NT2/D1 (cell line): ENCODE results near the gene TCHP.
"Not testable (repeated sequence)": the region's sequence is repeated elsewhere in the genome, so short reads cannot be mapped to it uniquely, and the experiment has no call there.

ENCODE experiments used
- DNase-seq: peaks from one replicate; pipeline ENCODE4 v3.0.0-alpha.2; 2011; ENCODE audit warnings: low read depth, low spot score
- H3K27me3 ChIP-seq: 2 replicates; pipeline ENCODE4 v1.6.0; 2011; ENCODE audit warnings: mild to moderate bottlenecking; ENCODE audit not compliant: insufficient read length, insufficient read depth
- H3K36me3 ChIP-seq: 2 replicates; pipeline ENCODE4 v1.6.1; 2011; ENCODE audit warnings: mild to moderate bottlenecking, low read length, mixed read lengths; ENCODE audit not compliant: insufficient read depth, insufficient read length
- H3K4me1 ChIP-seq: 2 replicates; pipeline ENCODE4 v1.5.1; 2011; ENCODE audit not compliant: insufficient read depth, insufficient read length
- H3K4me3 ChIP-seq: 2 replicates; pipeline ENCODE4 v1.5.1; 2011; ENCODE audit warnings: low read depth; ENCODE audit not compliant: insufficient read length
- H3K9ac ChIP-seq: 2 replicates; pipeline ENCODE4 v1.6.0; 2011; ENCODE audit warnings: low read depth; ENCODE audit not compliant: insufficient read length
- H3K9me3 ChIP-seq: 2 replicates; pipeline ENCODE4 v1.5.1; 2011; ENCODE audit warnings: mild to moderate bottlenecking, low read length; ENCODE audit not compliant: insufficient read depth
- SUZ12 ChIP-seq: IDR thresholded peaks from 2 replicates; pipeline ENCODE4 v1.6.1; 2011; ENCODE audit not compliant: insufficient read length, insufficient read depth; ENCODE audit errors: extremely low read depth
- YY1 ChIP-seq: IDR thresholded peaks from 2 replicates; pipeline ENCODE4 v1.6.1; 2011; ENCODE audit not compliant: insufficient read length, insufficient read depth
- ZNF274 ChIP-seq: IDR thresholded peaks from 2 replicates; pipeline ENCODE4 v1.6.1; 2011; ENCODE audit warnings: mild to moderate bottlenecking, low read depth, low read length

Gene TCHP, protein sequence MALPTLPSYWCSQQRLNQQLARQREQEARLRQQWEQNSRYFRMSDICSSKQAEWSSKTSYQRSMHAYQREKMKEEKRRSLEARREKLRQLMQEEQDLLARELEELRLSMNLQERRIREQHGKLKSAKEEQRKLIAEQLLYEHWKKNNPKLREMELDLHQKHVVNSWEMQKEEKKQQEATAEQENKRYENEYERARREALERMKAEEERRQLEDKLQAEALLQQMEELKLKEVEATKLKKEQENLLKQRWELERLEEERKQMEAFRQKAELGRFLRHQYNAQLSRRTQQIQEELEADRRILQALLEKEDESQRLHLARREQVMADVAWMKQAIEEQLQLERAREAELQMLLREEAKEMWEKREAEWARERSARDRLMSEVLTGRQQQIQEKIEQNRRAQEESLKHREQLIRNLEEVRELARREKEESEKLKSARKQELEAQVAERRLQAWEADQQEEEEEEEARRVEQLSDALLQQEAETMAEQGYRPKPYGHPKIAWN

DNA sequence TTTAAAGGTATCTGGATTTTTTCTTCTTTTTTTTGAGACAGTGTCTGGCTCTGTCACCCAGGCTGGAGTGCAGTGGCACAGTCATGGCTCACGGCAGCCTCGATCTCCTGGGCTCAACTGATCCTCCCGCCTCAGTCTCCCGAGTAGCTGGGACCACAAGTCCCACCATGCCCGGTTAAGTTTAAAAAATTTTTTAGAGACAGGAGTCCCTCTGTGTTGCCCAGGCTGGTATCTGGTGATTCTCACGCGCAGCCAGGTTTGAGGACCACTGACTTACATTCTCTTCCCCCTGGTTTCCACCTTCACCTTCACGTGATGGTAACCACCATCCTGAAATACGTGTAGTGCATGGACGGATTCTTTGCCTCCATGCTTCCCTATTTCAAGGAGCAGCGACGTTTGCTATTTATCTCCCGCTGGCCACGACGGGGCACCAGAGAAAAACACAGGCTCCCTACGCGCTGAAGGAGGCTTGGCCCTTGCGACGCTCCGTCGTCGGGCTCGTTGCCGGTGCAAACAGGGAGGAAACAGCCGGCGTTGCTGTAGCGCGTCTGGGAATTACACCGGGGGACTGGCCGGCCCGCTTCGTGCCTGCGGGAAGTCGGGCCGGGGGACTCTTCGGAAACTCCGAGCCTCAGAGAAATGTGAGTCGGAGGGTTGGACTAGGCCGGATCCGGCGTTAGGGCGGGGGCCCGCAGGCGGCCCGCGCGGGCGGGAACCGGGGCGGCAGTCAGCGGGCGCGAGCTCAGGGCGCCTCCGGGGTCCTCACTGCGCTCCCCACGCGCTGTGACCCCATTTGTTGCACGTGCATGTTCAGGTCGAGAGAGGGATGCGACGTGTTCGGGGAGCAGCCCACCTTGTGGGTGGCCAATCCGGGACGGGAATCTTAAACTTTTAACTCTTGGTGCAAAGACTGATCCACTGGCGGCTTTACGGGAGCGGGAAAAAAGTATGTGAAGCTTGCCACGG is at the start of gene TCHP:
TSS of gene TCHP (plus strand) at position 492 of the 969 bp plus-strand sequence. CDS start 2,753 bp downstream, outside the sequence.
- H3K9ac ChIP-seq, result peak within 1 kb of the TSS; percentile 86

DNA sequence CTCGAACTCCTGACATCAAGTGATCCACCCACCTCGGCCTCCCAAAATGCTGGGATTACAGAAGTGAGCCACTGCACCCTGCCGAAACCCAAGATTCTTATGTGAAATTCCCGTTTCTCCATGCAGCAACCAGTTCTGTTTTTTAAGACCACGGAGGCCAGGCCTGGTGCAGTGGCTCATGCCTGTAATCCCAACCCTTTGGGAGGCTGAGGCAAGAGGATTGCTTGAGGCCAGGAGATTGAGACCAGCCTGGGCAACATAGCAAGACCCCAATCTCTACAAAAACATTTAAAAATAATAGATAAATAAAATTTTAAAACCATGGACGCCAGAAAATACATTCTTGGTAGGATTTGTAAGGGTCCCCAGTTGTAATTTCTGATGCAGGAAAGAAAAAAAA is 49.6 kb upstream of the TCHP start:
- not testable (repeated sequence) for DNase-seq, H3K4me3 ChIP-seq, H3K4me1 ChIP-seq, H3K9me3 ChIP-seq, H3K27me3 ChIP-seq, H3K9ac ChIP-seq
- H3K36me3 ChIP-seq, result peaks cover 26% of the 10 kb centered on the region

More for the DNA sequence above, at the start of gene TCHP:
- peak; percentile 64 for DNase-seq
- H3K36me3 ChIP-seq, result peaks cover 24% of the 10 kb centered on the region
- peak within 1 kb of the TSS; percentile 78 for H3K4me3 ChIP-seq
- TF ChIP-seq SUZ12 (no peak), ZNF274 (no peak), YY1 (no peak)
- H3K9me3 ChIP-seq, result no peaks in the 10 kb centered on the region
- H3K4me1 ChIP-seq, result peaks cover 3% of the 10 kb centered on the region
- peaks cover 78% of the 10 kb centered on the region for H3K27me3 ChIP-seq

DNA sequence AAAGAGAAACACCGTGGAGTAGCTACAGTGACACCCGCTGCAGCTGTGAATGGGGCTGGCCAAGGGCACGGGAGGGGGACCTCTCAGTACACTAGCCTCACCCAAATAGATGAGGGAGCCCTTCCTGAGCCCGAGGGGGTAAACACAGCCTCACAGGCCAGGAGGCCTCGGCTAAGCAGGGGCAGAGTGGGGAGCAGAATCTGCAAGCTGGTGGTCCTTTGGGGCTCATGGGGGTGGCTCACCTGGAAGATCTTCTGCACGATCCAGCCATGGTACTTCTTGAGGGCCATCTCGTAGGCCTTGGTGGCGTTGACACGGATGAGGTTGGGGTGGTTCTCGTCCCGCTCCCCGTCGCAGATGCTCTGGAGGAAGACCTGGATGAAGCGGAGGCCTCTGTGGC is 44.7 kb upstream of the TCHP start:
- no peak for DNase-seq
- peaks cover 56% of the 10 kb centered on the region for H3K36me3 ChIP-seq
- TF ChIP-seq YY1 (no peak), ZNF274 (no peak), SUZ12 (no peak)
- no peaks in the 10 kb centered on the region for H3K4me1 ChIP-seq
- no peak overlapping the region for H3K9ac ChIP-seq
- H3K9me3 ChIP-seq, result no peaks in the 10 kb centered on the region
- no peak overlapping the region for H3K4me3 ChIP-seq
- H3K27me3 ChIP-seq, result no peaks in the 10 kb centered on the region

- Histone ChIP-seq H3K36me3 (peaks cover 55% of the 10 kb centered on the region), H3K27me3 (no peaks in the 10 kb centered on the region), H3K9me3 (no peaks in the 10 kb centered on the region), H3K4me1 (no peaks in the 10 kb centered on the region), H3K4me3 (no peak overlapping the region), H3K9ac (no peak overlapping the region)
- TF ChIP-seq ZNF274, result no peak
- no peak for TF ChIP-seq SUZ12
- TF ChIP-seq YY1, result no peak
- no peak for DNase-seq
Measured at GRCh38 chr12:109857715-109858114, 42.4 kb upstream of the TCHP start.

DNA sequence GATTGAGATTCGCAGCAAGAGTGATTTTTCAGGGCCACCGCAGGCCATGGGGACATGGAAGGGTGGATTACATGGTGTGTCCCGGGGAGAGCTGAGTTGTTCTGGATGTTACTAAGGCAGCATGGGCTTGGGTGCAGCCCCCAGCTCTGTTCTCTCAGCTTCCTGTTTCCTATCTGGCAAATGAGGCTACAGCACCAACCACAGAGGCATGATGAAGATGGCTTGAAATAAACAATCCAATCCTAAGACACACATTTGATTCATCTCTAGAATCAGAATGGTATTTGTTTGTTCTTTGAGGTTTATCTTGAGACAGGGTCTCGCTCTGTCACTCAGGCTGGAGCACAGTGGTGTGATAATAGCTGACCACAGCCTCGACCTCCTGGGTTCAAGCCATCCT is 41.3 kb upstream of the TCHP start:
- no peak for DNase-seq
- Histone ChIP-seq H3K36me3 (peaks cover 54% of the 10 kb centered on the region), H3K27me3 (no peaks in the 10 kb centered on the region), H3K9me3 (no peaks in the 10 kb centered on the region), H3K4me3 (no peak overlapping the region), H3K4me1 (no peaks in the 10 kb centered on the region), H3K9ac (no peak overlapping the region)
- TF ChIP-seq SUZ12 (no peak), YY1 (no peak), ZNF274 (no peak)

DNA sequence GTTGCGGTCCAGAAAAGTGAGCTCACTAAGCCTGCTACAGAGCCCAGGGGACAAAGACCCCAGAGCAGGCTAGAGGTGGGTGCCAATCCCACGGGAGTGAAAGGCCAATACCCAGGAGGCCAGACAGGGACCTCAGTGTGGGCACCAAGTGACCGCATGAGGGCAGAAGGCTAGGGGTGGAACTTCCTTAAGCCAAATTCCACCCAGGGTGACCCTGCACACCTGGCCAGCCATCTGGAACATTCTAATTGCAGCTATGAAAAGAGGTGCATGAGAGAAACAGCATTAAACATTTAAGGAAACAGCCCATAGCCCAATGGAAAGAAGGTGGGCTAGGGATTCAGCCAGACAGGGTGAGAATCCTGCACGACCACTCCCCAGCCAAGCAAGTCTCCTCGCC is 39.1 kb upstream of the TCHP start:
- no peak for DNase-seq
- peaks cover 4% of the 10 kb centered on the region for H3K4me1 ChIP-seq
- no peak overlapping the region for H3K4me3 ChIP-seq
- TF ChIP-seq YY1, result no peak
- TF ChIP-seq SUZ12, result no peak
- no peak for TF ChIP-seq ZNF274
- no peak overlapping the region for H3K9ac ChIP-seq
- H3K36me3 ChIP-seq, result peaks cover 36% of the 10 kb centered on the region
- no peaks in the 10 kb centered on the region for H3K9me3 ChIP-seq
- H3K27me3 ChIP-seq, result no peaks in the 10 kb centered on the region

GRCh38 chr12:109861689-109862314 is 38.3 kb upstream of the TCHP start:
- Histone ChIP-seq H3K4me3 (no peak overlapping the region), H3K9ac (no peak overlapping the region), H3K36me3 (peaks cover 31% of the 10 kb centered on the region), H3K9me3 (no peaks in the 10 kb centered on the region), H3K27me3 (no peaks in the 10 kb centered on the region), H3K4me1 (peaks cover 4% of the 10 kb centered on the region)
- no peak for TF ChIP-seq YY1
- no peak for TF ChIP-seq SUZ12
- TF ChIP-seq ZNF274, result no peak
- DNase-seq, result no peak

- H3K27me3 ChIP-seq, H3K4me3 ChIP-seq, DNase-seq, H3K4me1 ChIP-seq, H3K9me3 ChIP-seq, H3K9ac ChIP-seq: not testable (repeated sequence)
- peaks cover 25% of the 10 kb centered on the region for H3K36me3 ChIP-seq
Measured at GRCh38 chr12:109862491-109862890, 37.6 kb upstream of the TCHP start.
